ENCODE measurements around the gene BMAL2. TPM values are rescaled to one million over a fixed set of nuclear protein-coding genes. Genes with fewer than 3 reads are reported as not detected.

Gene BMAL2
- total and polyA plus RNA-seq, 2 experiments from 2014 or later, result 5.5 to 18.2 TPM

- Histone ChIP-seq H4K20me1 (replicated peaks; ENCODE audit: insufficient read depth) (no peaks in the 10 kb centered on the region), H3K27me3 (ENCODE audit: insufficient read depth) (no peaks in the 10 kb centered on the region), H3K79me2 (replicated peaks; ENCODE audit: insufficient read depth) (no peaks in the 10 kb centered on the region), H2AFZ (no peak overlapping the region), H3K36me3 (ENCODE audit: insufficient read depth) (no peaks in the 10 kb centered on the region; the same call in 1 of the 2 replicates), H3K4me3 (no peak overlapping the region), H3K4me2 (no peak overlapping the region), H3K4me1 (ENCODE audit: insufficient read depth) (no peaks in the 10 kb centered on the region), H3K9me2 (ENCODE audit: insufficient read depth) (no peaks in the 10 kb centered on the region), H3K27ac (ENCODE audit: low read depth) (no peak overlapping the region), H3F3A (replicated peaks; ENCODE audit: low read depth) (no peaks in the 10 kb centered on the region)
- no peak for DNase-seq (ENCODE audit: low spot score)
- H3K4me3 Mint-ChIP-seq, result no peak overlapping the region
- H3K36me3 Mint-ChIP-seq (ENCODE audit: low read depth), result peaks cover 23% of the 10 kb centered on the region
- ATAC-seq, result no peak
- no peaks in the 10 kb centered on the region for H3K4me1 Mint-ChIP-seq
- no peak overlapping the region; the same call in 1 of the 2 replicates for H3K27ac Mint-ChIP-seq
- H3K9me3 Mint-ChIP-seq, result peaks cover 8% of the 10 kb centered on the region; the same call in 2 of the 3 replicates
- no peak for TF ChIP-seq CREB1 (CRISPR knock-in tag; IDR thresholded peaks at IDR 0.05; ENCODE audit: low read depth)
- no peak for TF ChIP-seq CTCF (conservative IDR thresholded peaks at IDR 0.05; ENCODE audit: low read depth in 2 of 2)
- TF ChIP-seq STAT1 (IDR thresholded peaks at IDR 0.05; ENCODE audit: unreplicated experiment), result no peak
- TF ChIP-seq ETS1 (IDR thresholded peaks at IDR 0.05), result no peak
- TF ChIP-seq EZH2phosphoT487 (IDR thresholded peaks at IDR 0.05; ENCODE audit: unreplicated experiment), result no peak
- no peak for TF ChIP-seq POLR2AphosphoS5 (IDR thresholded peaks at IDR 0.05; ENCODE audit: low read depth)
- TF ChIP-seq REST (IDR thresholded peaks at IDR 0.05; ENCODE audit: unreplicated experiment), result no peak
- no peak for TF ChIP-seq ZNF462 (CRISPR knock-in tag; IDR thresholded peaks at IDR 0.05)
- no peak for TF ChIP-seq JUNB (IDR thresholded peaks at IDR 0.05; ENCODE audit: unreplicated experiment)
- no peak for TF ChIP-seq NANOG (IDR thresholded peaks at IDR 0.05; ENCODE audit: borderline replicate concordance)
- TF ChIP-seq EZH2 (IDR thresholded peaks at IDR 0.05; ENCODE audit: low read depth, unreplicated experiment), result no peak
- no peak for TF ChIP-seq ZNF114 (CRISPR knock-in tag; IDR thresholded peaks at IDR 0.05)
- no peak for TF ChIP-seq ZNF331 (CRISPR knock-in tag; IDR thresholded peaks at IDR 0.05; ENCODE audit: low read depth)
- H3K27me3 Mint-ChIP-seq (ENCODE audit: insufficient read depth, low read depth, poor library complexity), result peaks cover 2% of the 10 kb centered on the region
These were observed 29.2 kb upstream of the BMAL2 start for GRCh38 chr12:27303139-27304111.
